GM19438 (cell line): ENCODE results near the gene LRMDA.

ENCODE experiments used
- ATAC-seq: cut with Tn5 transposase; IDR thresholded peaks from one replicate; pipeline ENCODE4 v1.9.1; 2021; ENCODE audit warnings: low read depth; ENCODE audit not compliant: unreplicated experiment

The LRMDA gene

GRCh38 chr10:76456197-76456596, 1024.8 kb downstream of the LRMDA start:
- ATAC-seq = no peak

- no peak for ATAC-seq
Observed at GRCh38 chr10:76459016-76459730, 1027.7 kb downstream of the LRMDA start.

GRCh38 chr10:76461024-76461423, 1029.6 kb downstream of the LRMDA start:
- ATAC-seq = no peak

- ATAC-seq = no peak
Observed at GRCh38 chr10:76463111-76463510, 1031.7 kb downstream of the LRMDA start.

GRCh38 chr10:76466836-76467503, 1035.5 kb downstream of the LRMDA start:
- ATAC-seq = no peak

- no peak for ATAC-seq
Observed at GRCh38 chr10:76469675-76470074, 1038.3 kb downstream of the LRMDA start.

GRCh38 chr10:76479103-76479790, 1047.8 kb downstream of the LRMDA start:
- no peak for ATAC-seq

GRCh38 chr10:76481178-76481577, 1049.8 kb downstream of the LRMDA start:
- ATAC-seq = no peak

GRCh38 chr10:76487582-76487981, 1056.2 kb downstream of the LRMDA start:
- no peak for ATAC-seq

- no peak for ATAC-seq
Observed at GRCh38 chr10:76488602-76489001, 1057.2 kb downstream of the LRMDA start.

GRCh38 chr10:76491216-76491615, 1059.8 kb downstream of the LRMDA start:
- ATAC-seq = no peak

GRCh38 chr10:76492026-76492425, 1060.6 kb downstream of the LRMDA start:
- no peak for ATAC-seq

GRCh38 chr10:76492678-76493472, 1061.5 kb downstream of the LRMDA start:
- no peak for ATAC-seq

GRCh38 chr10:76497666-76498065, 1066.2 kb downstream of the LRMDA start:
- ATAC-seq = no peak

GRCh38 chr10:76504823-76505222, 1073.4 kb downstream of the LRMDA start:
- ATAC-seq = no peak

GRCh38 chr10:76509446-76509845, 1078.0 kb downstream of the LRMDA start:
- no peak for ATAC-seq

GRCh38 chr10:76514321-76514720, 1082.9 kb downstream of the LRMDA start:
- ATAC-seq = no peak

GRCh38 chr10:76514869-76515268, 1083.4 kb downstream of the LRMDA start:
- ATAC-seq = no peak

- no peak for ATAC-seq
Observed at GRCh38 chr10:76522547-76522946, 1091.1 kb downstream of the LRMDA start.

GRCh38 chr10:76523246-76523645, 1091.8 kb downstream of the LRMDA start:
- no peak for ATAC-seq

GRCh38 chr10:76523791-76524351, 1092.4 kb downstream of the LRMDA start:
- no peak for ATAC-seq
